ENCODE results near the gene STAP1. TPM values are rescaled to one million over a fixed set of nuclear protein-coding genes. Genes with fewer than 3 reads are reported as not detected.

The STAP1 gene
- total and polyA plus RNA-seq, 8 donors = 0.10 to 0.50 (median 0.24) TPM; not detected in 1

DNA sequence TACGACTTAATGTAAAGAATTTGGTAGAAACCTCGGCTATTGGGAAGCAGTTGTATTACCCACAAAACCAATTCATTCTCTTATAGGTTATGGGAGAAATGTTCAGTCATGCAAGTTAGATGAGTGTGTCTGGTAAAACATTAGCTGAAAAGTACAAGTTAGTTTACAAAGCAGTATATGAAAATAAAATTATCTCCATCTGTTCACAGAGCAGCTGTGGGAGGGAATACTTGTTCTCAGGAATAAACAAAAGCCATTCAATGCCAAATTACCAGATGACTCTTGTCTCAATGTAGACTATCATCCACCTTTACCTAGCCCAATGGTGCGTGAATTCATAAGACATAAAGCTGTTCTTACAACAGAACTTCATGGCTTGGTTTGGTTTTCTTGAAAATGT is 28.6 kb downstream of the STAP1 start:
- no peak overlapping the region for H3K4me3 ChIP-seq
- no peaks in the 10 kb centered on the region for H3K27me3 ChIP-seq
- H3K36me3 ChIP-seq = no peaks in the 10 kb centered on the region
- ATAC-seq (no peak), DNase-seq (no peak)
- H3K27ac ChIP-seq = no peak overlapping the region
- H3K9me3 ChIP-seq = no peaks in the 10 kb centered on the region
- intact Hi-C loops (cut with DNase I) = no loop called here
- no peaks in the 10 kb centered on the region for H3K4me1 ChIP-seq
- TF ChIP-seq, protein P1, sequence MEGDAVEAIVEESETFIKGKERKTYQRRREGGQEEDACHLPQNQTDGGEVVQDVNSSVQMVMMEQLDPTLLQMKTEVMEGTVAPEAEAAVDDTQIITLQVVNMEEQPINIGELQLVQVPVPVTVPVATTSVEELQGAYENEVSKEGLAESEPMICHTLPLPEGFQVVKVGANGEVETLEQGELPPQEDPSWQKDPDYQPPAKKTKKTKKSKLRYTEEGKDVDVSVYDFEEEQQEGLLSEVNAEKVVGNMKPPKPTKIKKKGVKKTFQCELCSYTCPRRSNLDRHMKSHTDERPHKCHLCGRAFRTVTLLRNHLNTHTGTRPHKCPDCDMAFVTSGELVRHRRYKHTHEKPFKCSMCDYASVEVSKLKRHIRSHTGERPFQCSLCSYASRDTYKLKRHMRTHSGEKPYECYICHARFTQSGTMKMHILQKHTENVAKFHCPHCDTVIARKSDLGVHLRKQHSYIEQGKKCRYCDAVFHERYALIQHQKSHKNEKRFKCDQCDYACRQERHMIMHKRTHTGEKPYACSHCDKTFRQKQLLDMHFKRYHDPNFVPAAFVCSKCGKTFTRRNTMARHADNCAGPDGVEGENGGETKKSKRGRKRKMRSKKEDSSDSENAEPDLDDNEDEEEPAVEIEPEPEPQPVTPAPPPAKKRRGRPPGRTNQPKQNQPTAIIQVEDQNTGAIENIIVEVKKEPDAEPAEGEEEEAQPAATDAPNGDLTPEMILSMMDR (IDR thresholded peaks at IDR 0.05) = no peak

- Histone ChIP-seq H3K36me3 (no peaks in the 10 kb centered on the region), H3K9me3 (no peaks in the 10 kb centered on the region), H3K27ac (no peak overlapping the region), H3K27me3 (no peaks in the 10 kb centered on the region), H3K4me1 (no peaks in the 10 kb centered on the region), H3K4me3 (no peak overlapping the region)
- intact Hi-C loops (cut with DNase I) = no loop called here
- TF ChIP-seq, protein P1 (IDR thresholded peaks at IDR 0.05) = no peak
- ATAC-seq (peak; percentile 55), DNase-seq (peak in 1 of 4 donors; percentile 2)
Measured at GRCh38 chr4:67593741-67594175, 35.2 kb downstream of the STAP1 start.

- no peaks in the 10 kb centered on the region for H3K36me3 ChIP-seq
- no peak overlapping the region for H3K27ac ChIP-seq
- no peaks in the 10 kb centered on the region for H3K27me3 ChIP-seq
- H3K4me3 ChIP-seq = no peak overlapping the region
- no peak for ATAC-seq
- DNase-seq = no peak
- intact Hi-C loops (cut with DNase I) = no loop called here
- H3K9me3 ChIP-seq = no peaks in the 10 kb centered on the region
- TF ChIP-seq, protein P1 (IDR thresholded peaks at IDR 0.05) = no peak
- no peaks in the 10 kb centered on the region for H3K4me1 ChIP-seq
Measured at GRCh38 chr4:67603310-67604028, 44.9 kb downstream of the STAP1 start.

GRCh38 chr4:67604029-67604381 is 45.5 kb downstream of the STAP1 start:
- Histone ChIP-seq H3K27me3 (no peaks in the 10 kb centered on the region), H3K36me3 (no peaks in the 10 kb centered on the region), H3K27ac (no peak overlapping the region), H3K4me1 (no peaks in the 10 kb centered on the region), H3K9me3 (no peaks in the 10 kb centered on the region), H3K4me3 (no peak overlapping the region)
- DNase-seq (no peak), ATAC-seq (no peak)
- TF ChIP-seq, protein P1 (IDR thresholded peaks at IDR 0.05) = no peak
- intact Hi-C loops (cut with DNase I) = no loop called here

GRCh38 chr4:67604749-67605148 is 46.2 kb downstream of the STAP1 start:
- ATAC-seq = no peak
- intact Hi-C loops (cut with DNase I) = no loop called here
- TF ChIP-seq, protein P1 (IDR thresholded peaks at IDR 0.05) = no peak

More at GRCh38 chr4:67604749-67605148, 46.2 kb downstream of the STAP1 start:
- H3K27me3 ChIP-seq = no peaks in the 10 kb centered on the region
- DNase-seq = no peak
- H3K27ac ChIP-seq = no peak overlapping the region
- H3K9me3 ChIP-seq = peaks cover 0 to 1% of the 10 kb centered on the region in 2 donors
- no peaks in the 10 kb centered on the region for H3K4me1 ChIP-seq
- no peak overlapping the region for H3K4me3 ChIP-seq
- no peaks in the 10 kb centered on the region for H3K36me3 ChIP-seq
